OCI-LY3 (cell line): ENCODE results near the gene CEACAM1.
"Not testable (repeated sequence)": the region's sequence is repeated elsewhere in the genome, so short reads cannot be mapped to it uniquely, and the experiment has no call there.

Source experiments
- H2AFZ ChIP-seq: fragments of 200-600, 300-600 bp; shearing (Covaris generic); 2 replicates; pipeline ENCODE4 v1.6.0; 2014; ENCODE audit warnings: antibody characterized with exemption, low read depth, low read length
- H3K27ac ChIP-seq: fragments of 200-600, 300-600 bp; sonication (generic); 2 replicates; pipeline ENCODE4 v1.5.1; 2014; ENCODE audit warnings: mild to moderate bottlenecking, low read length, moderate library complexity, mixed read lengths
- H3K27me3 ChIP-seq: fragments of 200-600, 300-600 bp; sonication (generic); 2 replicates; pipeline ENCODE4 v1.6.1; 2014; ENCODE audit warnings: low read depth, low read length, mixed read lengths
- H3K36me3 ChIP-seq: fragments of 200-600, 300-600 bp; sonication (generic); replicated peaks from 2 replicates; pipeline ENCODE3; 2014; ENCODE audit warnings: low read depth, low read length, mixed read lengths
- H3K4me1 ChIP-seq: fragments of 300-600, 200-600 bp; sonication (generic); 2 replicates; pipeline ENCODE4 v1.6.1; 2014; ENCODE audit warnings: low read length, mixed read lengths
- H3K4me2 ChIP-seq: fragments of 200-600, 300-600 bp; sonication (generic); 2 replicates; pipeline ENCODE4 v1.6.1; 2014; ENCODE audit warnings: low read length, mixed read lengths
- H3K4me3 ChIP-seq: fragments of 300-600, 200-600 bp; sonication (generic); 2 replicates; pipeline ENCODE4 v1.5.1; 2014; ENCODE audit warnings: antibody characterized with exemption, mild to moderate bottlenecking, low read length, moderate library complexity
- H3K79me2 ChIP-seq: fragments of 300-600, 200-600 bp; shearing (Covaris generic); 2 replicates; pipeline ENCODE4 v1.6.1; 2014; ENCODE audit warnings: mild to moderate bottlenecking, low read length, mixed read lengths
- H3K9ac ChIP-seq: fragments of 300-600, 200-600 bp; shearing (Covaris generic); 2 replicates; pipeline ENCODE4 v1.6.0; 2014; ENCODE audit warnings: mild to moderate bottlenecking, low read length, moderate library complexity
- H3K9me3 ChIP-seq: fragments of 200-600, 300-600 bp; shearing (Covaris generic); 2 replicates; pipeline ENCODE4 v1.6.1; 2014; ENCODE audit warnings: low read length, mixed read lengths; ENCODE audit not compliant: insufficient read depth
- H4K20me1 ChIP-seq: fragments of 200-600, 300-600 bp; sonication (generic); 2 replicates; pipeline ENCODE4 v1.6.1; 2016; ENCODE audit warnings: low read length, mixed read lengths; ENCODE audit not compliant: insufficient read depth
- EZH2phosphoT487 ChIP-seq: fragments of 200-600 bp; shearing (Covaris generic); IDR thresholded peaks from 2 replicates; pipeline ENCODE4 v1.6.1; 2018; ENCODE audit warnings: antibody characterized with exemption, mixed run types, low read depth
- TF ChIP-seq, protein P1 (sequence below): fragments of 200-600, 300-600 bp; sonication (generic); IDR thresholded peaks from 2 replicates; pipeline ENCODE4 v1.5.1; 2014; ENCODE audit warnings: antibody characterized with exemption, low read length, low read depth

Gene CEACAM1

DNA sequence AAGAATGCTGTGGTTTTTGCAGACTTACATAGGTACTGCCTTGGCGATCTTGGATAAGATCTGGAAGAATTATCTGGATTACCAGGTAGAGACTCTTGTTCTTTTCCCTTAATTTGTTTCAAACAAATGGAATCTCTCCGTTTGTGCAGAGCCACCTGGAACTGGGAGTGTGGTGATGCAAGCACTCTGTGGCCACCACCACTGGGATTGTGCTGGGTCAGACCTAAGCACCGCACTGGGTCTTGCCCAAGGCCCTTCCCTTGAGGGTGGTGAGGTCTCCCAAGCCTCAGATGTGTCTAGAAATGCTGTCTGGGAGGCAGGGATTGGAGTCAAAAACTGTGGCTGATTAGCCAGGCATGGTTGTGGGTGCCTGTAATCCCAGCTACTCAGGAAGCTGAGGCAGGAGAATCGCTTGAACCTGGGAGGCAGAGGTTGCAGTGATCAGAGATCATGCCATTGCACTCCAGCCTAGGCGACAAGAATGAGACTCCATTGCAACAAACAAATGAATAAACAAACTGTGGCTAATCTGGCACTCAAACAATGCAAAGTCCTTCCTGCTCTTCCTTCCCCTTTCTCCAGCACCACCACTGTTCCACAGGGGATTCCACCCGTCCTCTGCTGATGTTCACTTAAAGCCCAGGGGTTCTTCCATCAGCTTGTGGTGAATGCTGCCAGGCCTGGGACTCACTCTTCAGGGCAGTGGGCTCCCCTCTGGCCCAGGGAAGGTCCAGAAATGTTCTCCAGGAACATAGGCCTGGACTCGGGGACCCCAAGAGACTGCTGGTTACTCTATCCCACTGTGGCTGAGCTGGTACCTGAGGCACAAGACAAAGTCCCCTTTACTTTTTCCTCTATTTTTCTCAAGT lies 10.8 kb upstream of the CEACAM1 start:
- H3K4me2 ChIP-seq = no peak overlapping the region
- no peak overlapping the region for H3K27ac ChIP-seq
- no peak overlapping the region for H3K4me3 ChIP-seq
- H3K4me1 ChIP-seq = no peaks in the 10 kb centered on the region
- no peak overlapping the region for H3K9ac ChIP-seq
- H4K20me1 ChIP-seq = no peaks in the 10 kb centered on the region
- peaks cover 33% of the 10 kb centered on the region for H3K27me3 ChIP-seq
- H3K79me2 ChIP-seq = no peaks in the 10 kb centered on the region
- H3K36me3 ChIP-seq = no peaks in the 10 kb centered on the region
- TF ChIP-seq, protein P1, sequence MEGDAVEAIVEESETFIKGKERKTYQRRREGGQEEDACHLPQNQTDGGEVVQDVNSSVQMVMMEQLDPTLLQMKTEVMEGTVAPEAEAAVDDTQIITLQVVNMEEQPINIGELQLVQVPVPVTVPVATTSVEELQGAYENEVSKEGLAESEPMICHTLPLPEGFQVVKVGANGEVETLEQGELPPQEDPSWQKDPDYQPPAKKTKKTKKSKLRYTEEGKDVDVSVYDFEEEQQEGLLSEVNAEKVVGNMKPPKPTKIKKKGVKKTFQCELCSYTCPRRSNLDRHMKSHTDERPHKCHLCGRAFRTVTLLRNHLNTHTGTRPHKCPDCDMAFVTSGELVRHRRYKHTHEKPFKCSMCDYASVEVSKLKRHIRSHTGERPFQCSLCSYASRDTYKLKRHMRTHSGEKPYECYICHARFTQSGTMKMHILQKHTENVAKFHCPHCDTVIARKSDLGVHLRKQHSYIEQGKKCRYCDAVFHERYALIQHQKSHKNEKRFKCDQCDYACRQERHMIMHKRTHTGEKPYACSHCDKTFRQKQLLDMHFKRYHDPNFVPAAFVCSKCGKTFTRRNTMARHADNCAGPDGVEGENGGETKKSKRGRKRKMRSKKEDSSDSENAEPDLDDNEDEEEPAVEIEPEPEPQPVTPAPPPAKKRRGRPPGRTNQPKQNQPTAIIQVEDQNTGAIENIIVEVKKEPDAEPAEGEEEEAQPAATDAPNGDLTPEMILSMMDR = no peak
- TF ChIP-seq EZH2phosphoT487 = no peak
- no peaks in the 10 kb centered on the region for H3K9me3 ChIP-seq
- no peak overlapping the region for H2AFZ ChIP-seq

DNA sequence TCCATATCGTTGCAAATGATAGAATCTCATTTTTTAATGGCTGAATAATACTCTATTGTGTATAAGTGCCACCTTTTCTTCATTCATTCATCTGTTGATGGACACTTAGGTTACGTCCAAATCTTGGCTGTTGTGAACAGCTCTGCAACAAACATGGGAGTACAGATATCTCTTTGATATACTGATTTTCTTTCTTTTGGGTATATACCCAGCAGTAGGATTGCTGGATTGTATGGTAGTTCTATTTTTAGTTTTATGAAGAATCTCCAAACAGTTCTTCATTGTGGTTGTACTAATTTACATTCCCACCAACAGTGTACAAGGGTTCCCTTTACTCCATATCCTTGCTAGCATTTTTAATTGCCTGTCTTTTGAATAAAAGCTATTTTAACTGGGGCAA lies 7.0 kb upstream of the CEACAM1 start:
- H3K27ac ChIP-seq, H3K4me1 ChIP-seq, H3K9me3 ChIP-seq: not testable (repeated sequence)

DNA sequence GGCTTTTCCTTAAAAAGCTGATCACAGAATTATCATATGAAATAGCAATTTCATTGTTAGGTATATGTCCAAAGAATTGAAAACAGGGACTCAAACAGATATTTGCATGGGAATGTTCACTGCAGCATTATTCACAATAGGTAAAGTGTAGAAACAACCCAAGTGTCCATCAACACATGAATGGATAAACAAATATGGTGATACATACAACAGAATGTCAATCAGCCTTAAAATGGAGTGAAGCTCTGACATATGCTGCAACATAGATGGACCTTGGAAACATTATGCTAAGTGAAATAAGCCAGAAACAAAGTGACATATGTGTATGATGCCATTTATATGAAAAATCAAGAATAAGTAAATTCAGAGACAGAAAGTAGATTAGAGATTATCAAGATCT lies 6.1 kb upstream of the CEACAM1 start:
- no peak overlapping the region for H2AFZ ChIP-seq
- TF ChIP-seq, protein P1 = no peak
- no peaks in the 10 kb centered on the region for H3K79me2 ChIP-seq
- H3K9me3 ChIP-seq = no peaks in the 10 kb centered on the region
- H3K27ac ChIP-seq = no peak overlapping the region
- H3K4me1 ChIP-seq = peaks cover 8% of the 10 kb centered on the region; the same call in 1 of the 2 replicates
- no peak overlapping the region for H3K9ac ChIP-seq
- no peak overlapping the region for H3K4me3 ChIP-seq
- no peak overlapping the region for H3K4me2 ChIP-seq
- no peaks in the 10 kb centered on the region for H4K20me1 ChIP-seq
- no peaks in the 10 kb centered on the region for H3K36me3 ChIP-seq
- H3K27me3 ChIP-seq = peaks cover 43% of the 10 kb centered on the region

More for the DNA sequence above, 7.0 kb upstream of the CEACAM1 start:
- not testable (repeated sequence) for H3K4me3 ChIP-seq, H3K79me2 ChIP-seq, H4K20me1 ChIP-seq, H3K9ac ChIP-seq, H3K4me2 ChIP-seq, H2AFZ ChIP-seq, H3K36me3 ChIP-seq
- peaks cover 43% of the 10 kb centered on the region for H3K27me3 ChIP-seq

DNA sequence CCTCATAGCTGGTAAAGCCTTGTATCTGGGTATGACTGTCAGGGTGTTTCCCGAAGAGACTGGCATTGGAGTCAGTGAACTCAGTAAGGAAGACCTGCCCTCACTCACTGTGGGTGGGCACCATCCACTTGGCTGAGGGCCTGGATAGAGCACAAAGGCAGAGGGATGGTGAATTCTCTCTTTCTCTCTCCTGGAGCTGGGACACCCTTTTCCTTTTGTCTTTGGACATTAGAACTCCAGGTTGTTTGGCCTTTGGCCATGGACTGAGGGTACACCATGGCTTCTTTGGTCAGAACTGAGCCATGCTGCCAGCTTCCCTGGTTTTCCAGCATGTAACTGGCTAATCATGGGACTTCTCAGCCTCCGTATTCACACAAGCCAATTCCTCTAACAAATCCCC lies 4.6 kb upstream of the CEACAM1 start:
- H3K4me2 ChIP-seq = no peak overlapping the region
- H3K9ac ChIP-seq = no peak overlapping the region
- H3K27me3 ChIP-seq = peaks cover 39% of the 10 kb centered on the region
- H2AFZ ChIP-seq = no peak overlapping the region
- no peak overlapping the region for H3K27ac ChIP-seq
- peaks cover 22% of the 10 kb centered on the region for H3K4me1 ChIP-seq
- no peak overlapping the region for H3K4me3 ChIP-seq
- no peaks in the 10 kb centered on the region for H3K9me3 ChIP-seq
- no peak for TF ChIP-seq EZH2phosphoT487
- TF ChIP-seq, protein P1 = no peak
- H4K20me1 ChIP-seq = no peaks in the 10 kb centered on the region
- H3K79me2 ChIP-seq = no peaks in the 10 kb centered on the region
- no peaks in the 10 kb centered on the region for H3K36me3 ChIP-seq
